SKM-1 treated with dmso at 0.1 percent for 144 hours (cell line): ENCODE measurements around the gene TTC12.

ENCODE experiments used
- DNase-seq: peaks from one replicate; lab custom pipeline; 2025; ENCODE audit not compliant: unreplicated experiment; lab: John Stamatoyannopoulos, UW

TTC12 gene

DNA sequence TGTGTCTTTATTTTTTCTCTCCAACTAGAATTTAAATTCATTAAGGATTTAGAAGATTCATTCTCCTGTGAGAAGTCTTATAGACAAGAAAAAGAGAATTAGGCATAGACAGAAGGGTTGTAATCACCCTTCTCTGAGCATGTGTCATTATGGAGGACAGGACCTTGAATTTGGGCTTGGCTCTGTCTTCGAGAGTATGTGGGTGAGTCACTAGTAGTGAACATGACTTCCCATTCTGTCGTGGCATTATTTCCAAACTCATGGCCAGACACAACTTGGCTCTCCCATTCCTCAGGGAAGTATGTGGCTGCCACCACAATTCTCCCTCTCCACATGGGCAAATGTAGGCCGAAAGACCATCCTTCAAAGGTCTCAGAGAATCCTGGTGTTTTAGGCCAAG, 58.9 kb downstream of the TTC12 start:
- no peak for DNase-seq

DNA sequence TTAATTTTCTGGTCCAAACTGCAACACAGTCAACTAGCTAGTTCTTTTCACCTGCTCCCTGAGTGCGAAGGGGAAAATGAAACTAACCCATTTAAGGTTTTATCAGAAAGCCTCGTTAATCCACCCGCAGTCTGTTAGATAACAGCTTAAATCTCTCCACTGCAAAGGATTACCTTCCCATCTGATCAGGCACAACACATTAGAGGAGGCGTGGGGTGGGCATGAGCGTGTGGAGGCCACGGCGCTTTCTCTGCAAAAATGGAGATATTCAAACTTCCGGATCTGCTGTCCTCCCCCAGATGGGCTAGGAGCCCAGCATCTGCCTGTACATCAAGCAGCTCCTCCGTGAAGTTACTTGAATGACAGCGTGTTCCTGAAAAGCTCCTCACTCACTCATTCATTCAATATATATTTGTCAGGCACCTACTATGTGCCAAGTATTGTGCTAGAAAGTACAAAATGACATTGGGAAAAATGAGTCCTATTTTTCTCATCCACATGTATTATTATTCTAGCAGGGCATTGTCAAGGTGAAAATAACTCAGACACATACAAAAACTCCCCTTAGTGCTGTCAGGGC, 59.7 kb downstream of the TTC12 start:
- no peak for DNase-seq

DNA sequence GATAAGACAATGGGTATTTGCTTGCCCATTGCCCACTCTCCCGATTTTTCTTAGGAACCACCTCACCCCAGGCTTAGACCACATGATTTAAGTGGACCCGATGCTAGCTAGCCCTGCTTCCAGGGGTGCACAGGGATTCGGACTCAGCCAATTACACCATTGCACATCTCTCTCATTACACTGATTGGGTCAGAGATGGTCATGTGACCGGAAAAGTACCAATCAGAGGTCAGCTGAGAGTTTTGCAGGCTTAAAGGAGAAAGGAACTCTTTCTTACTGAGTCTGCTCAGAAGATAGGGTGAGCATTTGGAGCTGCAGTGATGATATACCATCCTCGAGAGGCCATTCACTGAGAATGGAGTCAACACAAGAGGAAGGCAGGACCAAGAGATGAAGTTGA, 61.0 kb downstream of the TTC12 start:
- DNase-seq: no peak

GRCh38 chr11:113376156-113376555, 61.8 kb downstream of the TTC12 start:
- DNase-seq: peak; percentile 25

DNA sequence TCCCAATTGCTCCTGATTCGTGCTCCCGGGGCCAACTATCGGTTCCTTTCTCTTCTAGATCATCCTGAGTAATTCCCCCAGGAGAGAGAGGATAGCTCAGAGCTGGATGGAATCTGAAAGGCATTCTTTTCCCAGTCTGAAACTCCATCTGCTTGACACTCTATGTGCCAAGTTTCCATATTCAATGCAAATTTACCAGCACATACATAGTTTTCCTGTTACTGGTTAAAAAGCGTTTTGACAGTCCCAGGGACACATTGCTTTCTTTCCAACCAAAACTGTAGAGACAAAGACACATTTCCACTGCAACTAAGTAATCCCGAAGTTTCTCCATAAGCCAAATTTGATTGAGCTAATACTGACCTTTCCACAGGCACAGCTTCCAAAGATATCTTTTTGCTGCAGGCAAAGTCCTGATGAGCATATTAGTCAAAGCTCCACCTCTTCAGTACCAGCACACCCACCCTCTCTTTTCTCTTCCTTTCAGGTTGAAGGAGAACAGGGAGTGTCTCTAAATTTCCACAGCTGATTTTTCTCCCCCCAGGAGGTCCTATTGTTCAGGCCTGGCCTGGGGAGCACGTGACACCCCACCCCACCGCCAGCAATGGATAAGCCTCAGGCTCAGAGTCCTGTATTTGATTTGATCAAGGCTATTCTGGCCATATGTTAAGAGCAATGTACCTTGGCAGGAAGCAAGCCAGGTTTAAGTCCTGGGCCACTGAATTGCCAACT, 63.5 kb downstream of the TTC12 start:
- DNase-seq: no peak

DNA sequence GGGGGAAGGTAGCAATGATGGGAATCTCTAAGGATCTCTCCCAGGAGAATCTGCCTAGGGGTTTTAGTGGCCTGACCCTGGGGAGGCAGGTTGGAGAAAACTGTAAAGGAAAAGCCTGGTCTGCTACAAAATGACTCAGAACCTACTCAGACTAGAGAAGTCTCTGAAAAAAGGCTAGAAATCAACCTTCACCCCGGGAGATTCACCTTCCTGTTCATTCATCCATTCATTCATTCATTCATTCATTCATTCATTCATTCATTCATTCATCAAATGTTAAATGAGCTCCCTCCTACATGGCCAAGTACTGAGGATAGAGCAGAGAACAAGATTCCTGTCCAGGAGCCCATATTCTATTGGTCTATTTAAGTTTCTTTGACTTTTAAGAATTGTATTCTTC, 64.3 kb downstream of the TTC12 start:
- DNase-seq: no peak

- no peak for DNase-seq
These were observed 67.7 kb downstream of the TTC12 start for GRCh38 chr11:113382121-113382520.

DNA sequence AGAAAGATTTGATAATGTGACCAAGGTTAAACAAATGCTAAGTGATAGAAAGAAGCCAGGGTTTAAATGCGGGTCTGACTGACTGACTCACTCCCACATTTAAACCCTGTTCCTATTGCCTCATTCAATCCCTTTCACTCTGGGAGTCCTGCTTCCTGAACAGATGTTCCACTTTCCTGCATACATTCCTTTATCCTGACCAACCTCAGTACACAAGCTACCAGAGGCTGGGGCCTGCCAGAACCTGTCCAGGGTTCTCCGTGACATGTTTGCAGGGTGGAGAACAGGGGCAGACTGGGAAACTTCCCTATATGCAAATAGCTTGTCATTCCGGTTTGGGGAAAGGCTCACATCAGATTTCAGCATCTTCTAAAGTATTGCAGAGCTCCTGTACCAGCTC, 70.2 kb downstream of the TTC12 start:
- DNase-seq: no peak

- DNase-seq: no peak
These were observed 71.4 kb downstream of the TTC12 start for GRCh38 chr11:113385749-113386148.

DNA sequence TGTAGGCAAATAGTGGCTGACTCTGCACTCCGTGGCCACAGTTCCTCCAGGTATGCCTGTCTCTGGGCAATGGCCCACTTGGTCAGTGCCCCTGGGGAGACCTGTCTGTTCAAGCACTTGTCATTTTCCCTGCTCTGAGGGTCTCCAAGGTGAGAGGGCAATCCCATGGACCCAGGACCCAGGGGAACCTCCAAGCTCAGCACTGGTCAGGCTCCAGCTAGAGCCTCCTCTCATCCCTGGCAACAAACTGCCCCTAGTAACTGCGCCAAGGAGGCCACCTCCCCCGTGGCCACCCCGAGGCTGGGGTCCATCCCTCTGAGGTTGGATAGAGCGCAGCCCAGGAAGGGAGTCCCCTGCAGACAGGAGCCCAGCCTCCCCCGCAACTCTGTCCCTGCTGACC, 72.5 kb downstream of the TTC12 start:
- DNase-seq: no peak

GRCh38 chr11:113387605-113388211, 73.3 kb downstream of the TTC12 start, which contains the start of gene ANKK1:
Gene ANKK1, plus strand, starts transcription at chr11:113387779. Its CDS starts 106 bp downstream, at chr11:113387885.
- no peak for DNase-seq

DNA sequence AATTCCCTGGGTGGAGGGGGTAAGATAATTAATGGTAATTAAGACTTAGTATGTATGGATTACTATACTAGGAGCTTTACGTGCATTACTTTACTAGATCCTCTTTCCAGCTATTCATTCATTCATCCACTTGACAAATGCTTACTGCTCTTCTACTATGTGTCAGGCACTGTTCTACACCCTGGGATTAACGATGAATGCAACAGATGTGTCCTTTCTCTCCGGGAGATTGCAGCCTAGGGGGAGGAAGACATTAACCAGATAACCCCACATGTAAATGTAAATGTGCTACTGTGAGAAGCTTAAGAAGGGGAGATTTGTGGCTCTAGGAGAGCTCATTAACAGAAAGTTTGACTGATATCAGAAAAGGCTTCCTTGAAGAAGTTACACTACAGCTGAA, 74.9 kb downstream of the TTC12 start:
- DNase-seq: no peak

DNA sequence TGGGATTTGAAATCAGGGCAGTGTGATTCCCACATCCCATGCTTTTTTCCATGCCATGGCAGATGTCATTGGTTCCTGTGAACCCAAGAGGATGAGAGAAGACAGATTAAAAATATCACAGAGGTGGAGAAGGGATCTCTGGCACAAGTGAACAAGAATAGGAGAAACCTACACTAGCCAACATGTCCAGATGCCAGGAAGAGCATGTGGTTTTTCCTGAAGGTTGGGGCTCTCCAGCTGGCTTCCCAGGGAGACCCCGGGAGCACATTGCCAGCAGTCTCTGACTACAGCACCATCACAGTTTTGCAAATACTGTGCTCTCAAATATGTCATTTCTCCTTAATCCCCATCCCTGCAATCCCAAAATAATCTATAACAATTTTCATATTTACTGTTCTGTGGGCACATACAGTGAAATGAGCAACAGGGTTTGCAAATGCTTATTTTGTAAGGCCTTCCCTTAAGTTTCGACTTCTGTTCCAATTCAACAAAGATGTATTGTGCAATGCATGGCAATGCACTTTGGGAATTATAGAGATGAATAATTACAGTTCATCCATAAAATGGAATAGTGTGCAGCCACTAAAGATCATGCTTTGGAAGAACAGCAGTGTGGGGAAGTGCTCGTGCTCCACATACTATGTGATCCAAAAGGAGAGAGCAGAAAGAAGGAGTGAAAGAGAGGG, 78.0 kb downstream of the TTC12 start:
- DNase-seq: no peak

DNA sequence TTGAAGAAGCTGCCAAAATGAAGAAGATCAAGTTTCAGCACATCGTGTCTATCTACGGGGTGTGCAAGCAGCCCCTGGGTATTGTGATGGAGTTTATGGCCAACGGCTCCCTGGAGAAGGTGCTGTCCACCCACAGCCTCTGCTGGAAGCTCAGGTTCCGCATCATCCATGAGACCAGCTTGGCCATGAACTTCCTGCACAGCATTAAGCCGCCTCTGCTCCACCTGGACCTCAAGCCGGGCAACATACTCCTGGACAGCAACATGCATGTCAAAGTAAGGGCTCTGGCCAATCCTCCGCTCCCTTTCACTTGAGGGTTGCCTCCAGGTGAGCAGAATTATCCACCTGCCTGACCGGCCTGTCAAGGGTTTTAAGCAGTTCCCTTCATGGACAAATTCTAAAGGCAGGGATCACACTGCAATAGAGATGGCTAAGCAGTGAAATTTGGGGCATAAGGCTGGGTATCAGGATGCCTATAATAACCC, 79.2 kb downstream of the TTC12 start:
- no peak for DNase-seq

DNA sequence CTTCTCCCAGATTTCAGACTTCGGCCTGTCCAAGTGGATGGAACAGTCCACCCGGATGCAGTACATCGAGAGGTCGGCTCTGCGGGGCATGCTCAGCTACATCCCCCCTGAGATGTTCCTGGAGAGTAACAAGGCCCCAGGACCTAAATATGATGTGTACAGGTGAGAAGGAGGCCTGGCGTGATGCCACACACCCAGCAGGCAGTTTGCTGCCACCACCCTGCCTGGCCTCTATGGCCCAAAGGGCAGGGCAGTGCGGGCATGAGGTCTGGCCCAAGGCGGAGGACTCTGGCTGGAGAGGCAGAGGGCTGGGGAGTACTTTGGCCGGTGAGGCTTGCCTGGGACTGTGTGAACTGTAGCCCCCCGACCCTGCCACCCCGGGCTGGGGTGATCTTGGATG, 80.5 kb downstream of the TTC12 start:
- DNase-seq: no peak

DNA sequence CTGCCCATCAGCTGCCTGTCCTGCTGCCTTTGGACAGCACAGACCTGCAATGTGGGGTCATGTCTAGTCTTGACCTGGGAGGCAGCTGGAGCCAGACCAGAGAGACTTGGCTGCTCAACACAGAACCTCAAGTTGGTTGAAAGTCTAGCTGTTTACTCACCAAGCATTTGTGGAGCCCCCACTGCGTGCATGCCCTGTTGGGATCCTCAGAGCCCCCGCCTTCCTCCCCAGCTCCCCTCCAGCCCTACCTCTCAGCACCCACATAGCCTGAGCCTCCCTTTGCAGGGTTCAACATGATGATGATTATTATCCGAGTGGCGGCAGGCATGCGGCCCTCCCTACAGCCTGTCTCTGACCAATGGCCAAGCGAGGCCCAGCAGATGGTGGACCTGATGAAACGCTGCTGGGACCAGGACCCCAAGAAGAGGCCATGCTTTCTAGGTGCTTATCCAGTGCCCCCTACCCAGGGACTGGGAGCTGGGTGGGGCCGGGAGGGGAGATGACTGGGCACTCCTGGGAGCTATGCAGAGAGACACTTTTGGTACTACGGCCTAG, 81.5 kb downstream of the TTC12 start:
- no peak for DNase-seq

- no peak for DNase-seq
These were observed 82.3 kb downstream of the TTC12 start for GRCh38 chr11:113396690-113397089.

- no peak for DNase-seq
These were observed 82.8 kb downstream of the TTC12 start for GRCh38 chr11:113397212-113397611.

- DNase-seq: no peak
These were observed 83.4 kb downstream of the TTC12 start for GRCh38 chr11:113397821-113398220.

GRCh38 chr11:113398669-113399430, 84.5 kb downstream of the TTC12 start:
- DNase-seq: no peak
